Choroid plexus epithelial cell (primary cell): ENCODE data around the gene CDK18.

ENCODE experiments used
- DNase-seq: peaks from one replicate; pipeline ENCODE4 v3.0.0-alpha.2; 2010; ENCODE audit warnings: low read depth
- H3K4me3 ChIP-seq: 2 replicates; pipeline ENCODE4 v1.5.1; 2011; ENCODE audit warnings: low read depth, mild to moderate bottlenecking, control low read depth, low read length, moderate library complexity
- CTCF ChIP-seq: conservative IDR thresholded peaks from 2 replicates; pipeline ENCODE4 v1.5.1; 2011; ENCODE audit warnings: low read depth, mild to moderate bottlenecking, control low read depth, inconsistent platforms, low read length, moderate library complexity

The CDK18 gene

GRCh38 chr1:205542367-205542766 is 37.9 kb downstream of the CDK18 start:
- no peak overlapping the region for H3K4me3 ChIP-seq

GRCh38 chr1:205543351-205544301 is 39.2 kb downstream of the CDK18 start:
- DNase-seq: peak; percentile 52
- peak overlapping the region; percentile 8 for H3K4me3 ChIP-seq
- no peak for TF ChIP-seq CTCF

More at GRCh38 chr1:205542367-205542766, 37.9 kb downstream of the CDK18 start:
- DNase-seq: no peak
- no peak for TF ChIP-seq CTCF

GRCh38 chr1:205545001-205545919 is 40.8 kb downstream of the CDK18 start:
- no peak overlapping the region for H3K4me3 ChIP-seq
- TF ChIP-seq CTCF: no peak
- DNase-seq: no peak

- TF ChIP-seq CTCF: no peak
- H3K4me3 ChIP-seq: no peak overlapping the region
- no peak for DNase-seq
Observed at GRCh38 chr1:205545991-205546390, 41.5 kb downstream of the CDK18 start.

GRCh38 chr1:205546541-205546940 is 42.1 kb downstream of the CDK18 start:
- no peak overlapping the region for H3K4me3 ChIP-seq
- DNase-seq: no peak
- no peak for TF ChIP-seq CTCF

GRCh38 chr1:205547936-205548827 is 43.7 kb downstream of the CDK18 start:
- H3K4me3 ChIP-seq: no peak overlapping the region
- no peak for DNase-seq
- no peak for TF ChIP-seq CTCF
